Fibroblast of villous mesenchyme (primary cell): Measurements from ENCODE around the gene ECEL1. TPM values are rescaled to one million over a fixed set of nuclear protein-coding genes. Genes with fewer than 3 reads are reported as not detected.

Source experiments
- total RNA-seq: library from RNA; depleted of rRNA; stranded (reverse); fragments of >200 nt; gene quantifications from 2 replicates; pipeline ENCODE4 v1.2.3, GENCODE V29; 2012

Gene ECEL1
- total RNA-seq, 1 donor = not detected

Other genes with a start within 250 kb of the ECEL1 start
- not detected in 2 replicates for gene ALPP, start 109.1 kb downstream of the ECEL1 start, total RNA-seq
- gene ALPG, start 81.0 kb downstream of the ECEL1 start, total RNA-seq = not detected in 2 replicates
- not detected in 2 replicates for gene ALPI, start 31.7 kb downstream of the ECEL1 start, total RNA-seq
- not detected in 2 replicates for gene PRSS56, start 32.6 kb upstream of the ECEL1 start, total RNA-seq
- gene CHRND, start 38.3 kb upstream of the ECEL1 start, total RNA-seq = not detected in 2 replicates
- not detected in 2 replicates for gene CHRNG, start 51.9 kb upstream of the ECEL1 start, total RNA-seq
- 4.2 and 5.2 TPM in 2 replicates for gene TIGD1, start 62.7 kb upstream of the ECEL1 start, total RNA-seq
- gene EIF4E2, start 62.9 kb upstream of the ECEL1 start, total RNA-seq = 74.7 and 76.3 TPM in 2 replicates
- gene EFHD1, start 145.8 kb upstream of the ECEL1 start, total RNA-seq = 1.7 and 2.3 TPM in 2 replicates
- 46.4 and 63.9 TPM in 2 replicates for gene GIGYF2, start 209.5 kb upstream of the ECEL1 start, total RNA-seq